Left ventricle myocardium inferior (tissue), 1 donor: ENCODE data around the gene PROB1. TPM values are rescaled to one million over a fixed set of nuclear protein-coding genes. Genes with fewer than 3 reads are reported as not detected.

Experiments used
- DNase-seq: peaks from one replicate; pipeline ENCODE4 v3.0.0-alpha.2; 2020
- H3K27ac ChIP-seq: fragments of 200-600 bp; replicated peaks from 2 replicates; pipeline ENCODE4 v1.8.0; 2021
- H3K27me3 ChIP-seq: fragments of 200-600 bp; 2 replicates; pipeline ENCODE4 v1.8.0; 2021; ENCODE audit warnings: low read depth
- H3K36me3 ChIP-seq: fragments of 200-600 bp; 2 replicates; pipeline ENCODE4 v1.8.0; 2021
- H3K4me1 ChIP-seq: fragments of 200-600 bp; 2 replicates; pipeline ENCODE4 v1.8.0; 2021
- H3K4me3 ChIP-seq: fragments of 200-600 bp; 2 replicates; pipeline ENCODE4 v1.8.0; 2021; ENCODE audit warnings: mild to moderate bottlenecking, moderate library complexity
- H3K9me3 ChIP-seq: fragments of 200-600 bp; replicated peaks from 2 replicates; pipeline ENCODE4 v1.8.0; 2021
- CTCF ChIP-seq: fragments of 200-600 bp; IDR thresholded peaks from 2 replicates; pipeline ENCODE4 v1.8.0; 2021; ENCODE audit warnings: antibody characterized with exemption, mild to moderate bottlenecking, borderline replicate concordance
- intact Hi-C: fragments of 100-400 bp; cut with micrococcal nuclease; formaldehyde crosslinking; loops from one replicate; pipeline ENCODE4 v1.11.0; 2022
- total RNA-seq: library from RNA; stranded (reverse); fragmentation: NEBNext Ultra II Directional; extraction: Animal tissue kit (Norgen Biotek cat#: 25700); gene quantifications from one replicate; pipeline ENCODE4 v1.2.1, GENCODE V29; 2021
- donor health status: DM: no; HTN: yes; CAD: no; lungs with severe emphysema.

PROB1 gene
- total RNA-seq, 1 donor from 2014 or later: 46.3 TPM

DNA sequence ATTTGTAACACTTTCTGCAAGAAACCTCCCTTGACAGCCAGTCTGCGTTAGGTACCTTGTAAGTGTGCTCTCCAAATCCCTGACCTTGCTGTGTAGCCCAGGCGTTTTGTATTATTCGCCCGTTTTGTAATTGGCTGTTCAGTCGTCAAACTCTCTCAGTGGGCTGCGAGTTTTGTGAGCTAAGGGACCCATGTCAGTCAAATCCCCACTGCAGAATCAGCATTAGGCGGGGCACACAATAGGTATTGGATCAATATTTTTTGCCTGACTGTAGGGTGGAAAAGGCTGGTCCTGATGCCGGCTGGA is 43.8 kb upstream of the PROB1 start:
- no peak for DNase-seq
- Histone ChIP-seq H3K36me3 (peaks cover 38% of the 10 kb centered on the region), H3K4me3 (peak overlapping the region; percentile 81), H3K27ac (peak overlapping the region; percentile 95), H3K9me3 (no peaks in the 10 kb centered on the region), H3K4me1 (peaks cover 17% of the 10 kb centered on the region), H3K27me3 (no peaks in the 10 kb centered on the region)
- intact Hi-C loops: no loop called here
- no peak for TF ChIP-seq CTCF

- no peak for TF ChIP-seq CTCF
- DNase-seq: no peak
- Histone ChIP-seq H3K36me3 (peaks cover 51% of the 10 kb centered on the region), H3K9me3 (no peaks in the 10 kb centered on the region), H3K27me3 (no peaks in the 10 kb centered on the region), H3K27ac (no peak overlapping the region), H3K4me1 (peaks cover 17% of the 10 kb centered on the region), H3K4me3 (no peak overlapping the region)
- intact Hi-C loops: no loop called here
Measured at GRCh38 chr5:139435676-139436075, 40.8 kb upstream of the PROB1 start.

GRCh38 chr5:139431706-139432105 is 36.8 kb upstream of the PROB1 start:
- Histone ChIP-seq H3K4me1 (no peaks in the 10 kb centered on the region), H3K9me3 (no peaks in the 10 kb centered on the region), H3K36me3 (peaks cover 69% of the 10 kb centered on the region), H3K27me3 (no peaks in the 10 kb centered on the region), H3K27ac (no peak overlapping the region), H3K4me3 (no peak overlapping the region)
- no peak for TF ChIP-seq CTCF
- intact Hi-C loops: no loop called here
- DNase-seq: no peak

- Histone ChIP-seq H3K4me3 (no peak overlapping the region), H3K4me1 (no peaks in the 10 kb centered on the region), H3K9me3 (no peaks in the 10 kb centered on the region), H3K27me3 (no peaks in the 10 kb centered on the region), H3K36me3 (peaks cover 69% of the 10 kb centered on the region), H3K27ac (no peak overlapping the region)
- no peak for TF ChIP-seq CTCF
- intact Hi-C loops: no loop called here
- DNase-seq: no peak
Measured at GRCh38 chr5:139430015-139430414, 35.1 kb upstream of the PROB1 start.

GRCh38 chr5:139426203-139426885 is 31.4 kb upstream of the PROB1 start:
- intact Hi-C loops: no loop called here
- no peak for TF ChIP-seq CTCF
- DNase-seq: no peak
- Histone ChIP-seq H3K9me3 (no peaks in the 10 kb centered on the region), H3K4me3 (no peak overlapping the region), H3K4me1 (peaks cover 3% of the 10 kb centered on the region), H3K27ac (no peak overlapping the region), H3K27me3 (no peaks in the 10 kb centered on the region), H3K36me3 (peaks cover 66% of the 10 kb centered on the region)

DNA sequence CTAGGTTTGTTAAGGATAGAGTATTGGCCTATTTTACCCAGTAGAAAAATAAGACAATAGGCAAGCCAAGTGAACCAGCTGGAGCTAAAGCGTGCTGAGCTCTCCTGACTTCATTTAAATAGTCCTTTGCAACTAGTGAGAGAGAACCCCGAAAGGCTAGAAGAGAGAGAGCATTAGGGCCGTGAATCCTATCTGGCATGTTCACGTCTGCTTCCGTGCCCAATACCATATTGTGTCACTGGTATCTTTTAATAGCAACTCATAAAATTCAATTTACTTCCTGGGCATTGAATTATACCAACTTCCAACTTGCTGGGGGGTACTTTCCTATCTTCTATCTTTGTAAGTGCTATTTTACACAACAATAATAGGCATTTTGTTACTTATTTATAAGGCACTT is 30.6 kb upstream of the PROB1 start:
- no peak for TF ChIP-seq CTCF
- H3K4me3 ChIP-seq: no peak overlapping the region
- H3K27me3 ChIP-seq: no peaks in the 10 kb centered on the region
- H3K4me1 ChIP-seq: peaks cover 4% of the 10 kb centered on the region
- intact Hi-C loops: no loop called here
- no peak overlapping the region for H3K27ac ChIP-seq
- no peak for DNase-seq
- no peaks in the 10 kb centered on the region for H3K9me3 ChIP-seq
- H3K36me3 ChIP-seq: peaks cover 66% of the 10 kb centered on the region
